CD1c-positive myeloid dendritic cell (primary cell): ENCODE measurements around the gene RGS13.
A peak's percentile ranks its signal among the peaks of the same experiment; 100 is the strongest.

ENCODE experiments used
- DNase-seq: peaks from one replicate; pipeline ENCODE4 v3.0.0-alpha.2; 2016; ENCODE audit errors: extremely low spot score

RGS13 gene

DNA sequence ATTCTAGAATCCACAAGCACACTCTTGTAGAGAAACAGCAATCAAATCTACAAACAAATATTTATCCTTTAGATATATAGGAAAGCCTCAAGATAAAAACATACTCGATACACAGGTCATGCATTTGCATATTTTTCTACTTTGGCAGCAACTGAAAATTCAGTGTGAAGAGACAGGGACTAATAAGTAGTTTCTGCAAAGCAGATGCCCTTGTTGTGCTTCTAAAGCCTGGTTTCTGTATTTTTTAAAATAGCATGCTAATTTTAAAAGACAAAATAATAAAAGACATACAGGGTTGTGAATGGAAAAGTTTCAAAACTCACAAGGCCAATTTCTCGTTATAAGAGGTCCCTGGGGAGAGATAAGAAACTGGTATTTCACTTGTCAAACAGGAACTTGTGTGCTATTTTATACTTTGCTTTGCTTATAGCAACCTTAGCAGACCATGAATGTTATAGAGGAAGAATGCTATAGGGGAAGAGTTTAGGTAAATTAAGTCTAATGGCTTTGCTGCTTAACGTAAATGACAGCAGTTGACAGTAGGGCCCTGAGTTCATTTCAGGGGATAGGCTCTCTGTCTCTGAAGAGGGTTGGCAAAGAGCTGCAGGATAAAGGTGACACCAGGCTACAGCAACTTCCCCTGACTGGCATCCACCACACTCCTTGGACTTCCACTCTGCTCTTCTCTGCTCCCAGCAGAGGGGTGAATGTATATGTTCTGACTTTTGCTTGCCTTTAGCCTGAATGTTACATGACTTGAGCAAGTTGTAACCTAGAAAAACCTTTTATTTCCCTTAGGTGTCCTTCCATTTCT lies 9.4 kb upstream of the RGS13 start:
- DNase-seq = no peak

DNA sequence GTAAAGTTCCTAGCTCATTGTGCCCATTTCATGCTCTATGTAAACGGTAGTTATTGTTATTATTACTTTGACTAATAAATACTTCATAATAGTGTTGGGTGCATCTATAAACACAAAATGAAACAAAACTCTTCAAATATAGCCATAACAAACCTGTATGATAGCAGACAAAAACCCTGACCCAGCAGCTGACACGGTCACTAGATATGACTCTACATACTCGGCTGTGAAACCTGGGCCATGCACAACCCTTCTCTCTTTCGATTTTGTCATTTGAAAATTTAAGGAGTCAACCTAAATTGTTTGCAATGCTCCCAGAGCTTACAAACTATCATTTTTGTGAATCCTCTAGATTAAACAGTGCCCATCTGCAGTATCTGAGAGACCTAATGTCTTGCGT lies 8.0 kb upstream of the RGS13 start:
- DNase-seq = no peak

DNA sequence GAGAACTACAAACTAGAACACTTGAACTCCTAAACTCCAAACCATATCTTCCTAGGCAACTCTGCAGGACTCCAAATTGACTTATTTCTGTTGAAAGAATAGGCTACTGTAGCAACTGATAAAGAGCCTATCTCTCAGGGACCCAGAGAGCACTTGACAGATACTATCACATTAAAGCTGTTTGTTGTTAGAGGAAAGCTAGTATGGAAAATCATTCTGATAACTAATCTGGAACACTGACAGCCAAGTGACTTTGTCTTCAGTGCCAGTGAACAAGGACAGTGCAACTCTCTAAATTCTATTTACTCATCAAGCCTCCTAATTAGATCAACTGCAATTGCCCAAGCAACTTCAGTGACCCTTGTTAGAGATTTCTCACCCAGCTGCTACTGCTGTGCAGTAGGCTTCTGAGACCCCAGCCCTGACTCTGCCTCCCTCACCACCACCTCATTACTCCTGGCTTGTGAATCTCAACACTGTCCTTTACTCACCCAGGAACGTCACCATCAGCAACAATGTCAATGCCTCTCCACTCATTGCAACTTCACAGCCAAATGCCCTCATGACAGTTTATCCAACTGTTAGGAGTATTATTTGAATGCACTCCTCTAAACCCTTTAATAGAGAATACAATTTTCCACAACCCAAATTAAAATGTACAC lies 7.4 kb upstream of the RGS13 start:
- no peak for DNase-seq

DNA sequence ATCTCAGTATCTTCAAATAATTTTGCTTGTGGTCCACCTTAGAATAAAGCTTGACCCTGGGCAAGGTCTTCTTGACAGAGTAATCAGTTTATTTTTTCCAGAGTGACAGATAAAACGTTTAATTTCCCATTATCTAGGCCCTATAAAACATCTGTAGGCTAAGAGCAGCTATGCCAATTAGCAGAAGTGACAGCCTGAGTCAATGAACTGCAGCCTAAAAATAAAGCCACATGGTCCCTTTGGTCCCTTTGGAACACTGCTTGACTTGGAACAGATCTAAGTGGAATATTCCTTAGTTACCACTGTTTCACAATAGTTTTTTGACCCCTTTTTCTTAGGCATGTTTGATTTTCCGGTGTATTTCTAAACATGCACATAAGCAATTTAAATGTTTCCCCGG lies 6.3 kb upstream of the RGS13 start:
- no peak for DNase-seq

DNA sequence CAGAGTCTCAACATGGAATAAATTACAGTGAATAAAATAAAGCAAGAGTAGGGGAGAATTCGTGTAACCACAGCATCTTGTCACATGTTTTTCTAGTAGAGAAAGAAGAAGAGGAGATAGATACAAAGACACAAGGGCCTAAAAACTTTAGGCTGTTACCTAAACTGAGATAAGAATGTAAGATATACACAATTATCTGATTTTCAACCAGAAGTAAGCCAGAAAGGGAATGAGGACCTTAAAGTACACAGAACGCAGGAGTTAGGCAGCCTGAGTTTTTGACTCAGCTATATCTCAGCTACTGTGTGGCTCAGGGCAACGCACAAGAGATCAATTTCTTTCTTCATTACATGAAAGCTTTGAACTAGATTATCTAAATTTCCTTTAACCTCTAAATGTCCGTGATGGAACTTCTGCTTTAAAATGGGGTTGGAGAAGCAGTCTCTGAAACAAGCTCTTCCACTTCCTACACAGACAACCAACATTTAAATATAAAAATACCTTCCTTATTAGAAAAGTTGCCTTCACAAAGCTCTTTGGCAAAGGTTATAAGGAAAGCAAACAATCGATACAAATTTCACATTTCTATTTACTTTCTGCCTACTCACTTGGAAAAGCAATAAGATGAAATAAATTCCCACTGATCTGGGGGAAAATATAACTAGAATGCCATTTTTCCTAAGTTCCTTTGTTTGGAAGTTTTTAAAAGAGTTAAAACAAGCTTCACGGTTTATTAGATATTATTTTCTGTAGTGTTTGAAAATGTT lies 5.2 kb upstream of the RGS13 start:
- no peak for DNase-seq

DNA sequence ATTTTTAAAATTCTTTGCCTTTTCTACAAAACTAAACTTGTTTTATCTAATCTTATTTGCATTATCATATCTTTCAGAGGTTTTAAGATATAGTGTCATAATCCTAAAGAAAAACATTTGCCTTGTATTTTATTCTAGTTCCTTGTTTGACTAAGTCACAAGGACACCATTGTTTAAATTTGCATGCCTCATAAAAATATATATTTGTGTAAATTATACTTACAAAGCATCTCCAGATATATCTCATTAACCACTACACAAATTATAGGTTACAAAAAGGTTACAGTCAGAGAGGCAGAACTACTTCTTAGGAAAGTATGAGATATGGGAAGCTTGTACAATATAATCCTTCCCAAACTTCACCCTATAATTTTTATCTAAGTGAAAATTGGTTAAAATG lies 4.2 kb upstream of the RGS13 start:
- DNase-seq = no peak

DNA sequence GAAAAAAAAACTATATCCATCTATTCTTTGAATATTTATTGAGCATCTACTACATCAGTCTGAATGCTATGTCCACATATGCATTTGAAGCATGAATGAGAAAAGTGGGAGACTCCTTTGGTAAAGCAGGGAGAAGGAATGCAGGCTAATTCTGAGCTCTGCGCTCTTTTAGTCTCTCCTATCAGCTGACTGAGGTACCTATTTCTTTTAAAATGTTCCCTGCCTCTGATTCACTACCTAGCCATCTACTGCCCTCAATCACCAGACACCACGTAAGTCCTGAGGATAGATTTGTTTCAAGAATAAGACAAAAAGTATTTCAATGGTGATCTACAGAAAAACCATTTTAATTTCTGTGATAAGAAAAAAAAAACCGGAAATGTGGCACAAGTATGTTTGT lies 3.8 kb upstream of the RGS13 start:
- no peak for DNase-seq

DNA sequence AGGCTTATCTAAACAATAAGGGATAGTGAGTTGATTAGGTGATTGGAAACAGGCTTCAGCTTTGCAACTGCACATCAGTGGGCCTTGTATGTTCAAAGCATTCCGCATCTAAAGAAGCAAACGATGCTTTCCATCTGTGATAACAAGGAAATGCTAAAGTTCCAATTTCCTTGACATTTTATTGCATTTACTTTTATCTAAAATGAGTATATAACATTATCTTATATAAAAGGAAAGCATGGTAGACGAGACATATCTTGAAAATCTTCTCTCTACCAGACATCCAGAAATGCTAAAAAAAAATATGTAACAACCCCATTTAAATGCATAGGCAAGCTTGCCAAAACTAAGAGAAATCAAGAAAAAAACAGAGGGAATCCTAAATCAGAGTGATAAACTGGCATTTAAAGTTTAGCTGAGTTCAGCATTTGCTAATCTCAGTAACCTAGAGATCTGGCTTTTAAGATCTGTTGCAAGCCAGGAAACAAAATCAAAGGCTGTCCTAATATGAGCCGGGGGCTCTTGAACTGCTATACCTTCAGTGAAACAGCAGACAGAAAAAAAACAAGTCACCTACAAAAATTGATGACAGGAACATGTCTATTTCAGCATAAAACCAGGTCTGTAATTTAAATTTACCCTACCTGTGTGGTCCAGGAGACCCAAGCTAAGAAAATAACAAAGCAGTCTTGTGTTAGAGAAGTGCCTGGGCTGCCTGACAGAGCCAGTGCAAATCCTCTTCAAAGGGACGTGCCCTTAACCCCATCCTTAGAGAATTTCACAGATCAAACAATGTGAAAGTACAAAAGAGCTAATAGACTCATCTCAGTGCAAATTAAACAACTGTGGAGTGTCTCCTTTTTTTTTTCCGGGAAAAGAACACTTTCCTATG lies 3.1 kb upstream of the RGS13 start:
- DNase-seq = no peak

DNA sequence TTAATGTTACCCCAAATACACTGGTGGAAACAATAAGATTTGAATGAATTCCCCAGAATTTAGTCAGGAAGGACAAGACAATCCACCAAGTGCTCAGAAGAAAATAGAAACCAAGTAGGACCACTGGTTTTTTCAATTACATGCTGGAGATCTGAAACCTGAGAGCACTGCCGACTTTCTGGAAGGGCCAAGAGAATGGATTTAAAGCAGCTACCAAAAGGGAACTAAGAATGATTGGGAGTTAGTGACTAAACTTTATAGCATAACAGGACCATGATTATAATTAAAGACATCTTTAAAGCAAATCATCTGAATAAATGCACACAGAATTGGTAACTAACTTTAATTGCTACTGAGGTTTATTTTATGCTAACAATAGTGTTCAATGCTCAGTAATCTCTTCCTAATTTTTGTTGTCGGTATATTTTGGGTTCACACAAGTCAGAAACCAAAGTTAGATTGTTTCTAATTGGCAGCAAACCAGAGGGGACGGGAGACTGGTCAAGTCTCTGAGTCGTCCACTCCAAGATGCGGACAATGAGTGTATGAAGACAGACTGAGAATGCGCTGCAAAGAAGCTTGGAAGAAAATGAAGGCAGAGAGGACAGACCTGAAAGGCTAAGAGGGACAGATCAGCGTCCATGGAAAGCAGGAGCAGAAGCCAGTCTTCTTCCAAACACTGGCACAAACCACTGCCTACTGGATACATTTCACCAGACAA lies 2.3 kb upstream of the RGS13 start:
- no peak for DNase-seq

DNA sequence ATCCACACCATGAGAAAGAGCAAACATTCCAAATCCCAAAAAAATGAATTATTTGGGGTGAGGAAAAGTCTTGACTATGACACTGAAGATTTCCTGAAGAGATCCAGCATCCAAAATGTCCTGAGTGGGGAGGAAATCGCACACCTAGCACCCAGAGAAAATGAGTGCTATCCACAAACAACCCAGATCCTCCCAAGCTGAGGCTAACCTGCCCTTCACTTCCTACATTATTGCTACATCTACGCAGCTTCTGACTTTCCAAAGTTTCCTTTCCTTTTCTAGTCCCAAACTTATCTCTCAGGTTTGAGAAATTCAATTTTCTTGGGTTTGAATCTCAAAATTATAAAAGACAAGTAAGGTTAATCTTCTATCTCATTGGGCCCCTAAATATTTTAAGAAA lies 906 bp upstream of the RGS13 start:
- no peak for DNase-seq

DNA sequence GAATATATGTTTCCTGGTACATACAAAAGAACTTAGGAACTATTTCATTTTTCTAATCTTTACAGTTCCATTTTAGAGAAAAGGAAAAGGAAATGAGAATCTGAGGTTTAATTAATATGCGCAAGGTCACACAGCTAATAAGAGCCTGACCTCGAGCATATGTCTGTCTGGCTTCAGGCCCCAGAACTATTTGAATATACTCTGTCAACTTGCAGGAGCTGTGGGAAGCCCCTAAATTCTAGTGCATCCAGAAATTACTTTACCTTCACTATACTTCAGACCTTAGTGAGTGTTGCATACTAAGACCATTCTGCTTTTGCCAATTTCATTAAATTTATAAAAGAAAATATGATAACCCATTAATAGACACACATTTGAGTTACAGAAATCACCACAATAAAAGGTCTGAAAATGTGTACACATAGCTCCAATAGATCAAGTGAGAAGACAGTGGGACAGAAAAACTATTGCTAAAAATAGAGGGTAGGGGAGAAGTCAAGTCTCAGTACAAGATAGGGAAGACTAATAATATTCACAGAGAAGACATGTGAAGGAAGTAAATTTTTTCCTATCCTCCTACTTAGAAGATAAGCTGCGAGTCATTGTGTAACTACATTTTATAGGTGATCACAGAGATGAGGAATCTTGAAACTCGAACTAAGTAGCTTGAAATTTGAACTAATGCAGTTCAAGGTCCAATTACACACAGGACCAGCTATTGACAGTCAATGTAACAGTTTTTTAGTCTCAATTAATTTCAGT lies 3.8 kb downstream of the RGS13 start:
- peak; percentile 7 for DNase-seq

DNA sequence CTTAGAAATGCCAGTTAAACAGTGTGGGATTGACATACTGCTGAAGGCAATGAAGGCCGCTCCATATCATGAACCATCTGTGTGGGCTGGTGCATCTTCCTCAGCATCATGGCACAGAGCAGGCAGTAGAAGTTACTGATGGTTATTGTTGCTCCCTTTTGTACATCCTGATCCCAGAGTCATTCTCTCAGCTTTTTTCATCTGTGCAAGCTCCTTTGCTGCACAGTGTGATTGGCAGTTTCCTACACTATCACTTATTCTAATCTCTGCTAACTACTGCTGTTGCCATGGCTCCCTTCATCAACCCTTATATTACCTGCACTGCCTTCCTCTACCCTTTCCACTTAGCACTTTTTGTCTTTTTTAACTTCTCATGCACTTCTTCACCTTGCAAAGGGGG lies 16.2 kb downstream of the RGS13 start:
- no peak for DNase-seq

DNA sequence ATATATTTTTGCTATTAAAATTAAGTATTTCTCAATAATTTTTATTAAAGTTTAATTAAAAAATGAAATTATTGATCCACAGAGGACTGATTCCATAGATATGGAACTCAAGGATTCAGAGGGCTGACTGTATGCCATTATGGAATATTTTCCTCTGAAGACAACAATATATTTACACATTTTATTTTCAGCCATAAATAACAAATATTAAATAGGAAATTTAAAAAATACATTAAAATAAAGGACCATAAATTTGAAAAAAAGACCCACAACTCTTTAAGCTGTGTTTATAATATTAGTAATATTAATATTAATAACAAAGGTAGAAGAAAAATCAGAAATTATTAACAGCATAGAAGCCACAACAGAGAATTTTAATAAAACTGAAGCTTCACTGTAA lies 18.2 kb downstream of the RGS13 start:
- no peak for DNase-seq

DNA sequence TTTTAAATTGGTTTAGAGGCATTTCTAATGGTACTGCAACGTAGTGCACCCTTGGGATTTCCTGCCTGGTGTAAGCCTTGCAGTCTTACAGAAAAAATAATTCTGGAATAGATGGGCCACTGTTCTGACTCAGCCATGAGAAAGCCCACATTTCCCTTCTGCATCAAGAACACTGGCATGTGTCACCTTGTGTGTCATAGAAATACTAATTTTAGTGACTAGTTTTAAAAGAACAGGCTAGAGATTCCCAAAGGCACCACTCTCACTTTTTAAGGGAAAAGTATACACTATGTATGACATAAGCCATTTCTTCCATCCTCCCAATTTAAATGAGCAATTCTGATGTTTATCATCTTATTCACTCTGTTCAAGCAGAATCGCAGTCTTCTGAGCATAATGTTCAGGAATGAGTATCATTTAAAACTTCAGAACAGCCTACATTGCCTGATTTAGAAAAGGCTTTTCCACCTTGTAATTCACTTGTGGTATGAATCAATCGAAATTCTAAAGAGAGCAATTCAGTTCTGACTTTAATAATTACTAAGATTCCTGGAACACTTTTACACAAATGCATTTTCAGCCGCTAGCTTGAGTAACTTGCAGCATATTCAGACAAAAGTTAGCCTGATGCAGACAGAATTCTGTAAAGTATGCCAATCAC lies 18.8 kb downstream of the RGS13 start:
- no peak for DNase-seq

DNA sequence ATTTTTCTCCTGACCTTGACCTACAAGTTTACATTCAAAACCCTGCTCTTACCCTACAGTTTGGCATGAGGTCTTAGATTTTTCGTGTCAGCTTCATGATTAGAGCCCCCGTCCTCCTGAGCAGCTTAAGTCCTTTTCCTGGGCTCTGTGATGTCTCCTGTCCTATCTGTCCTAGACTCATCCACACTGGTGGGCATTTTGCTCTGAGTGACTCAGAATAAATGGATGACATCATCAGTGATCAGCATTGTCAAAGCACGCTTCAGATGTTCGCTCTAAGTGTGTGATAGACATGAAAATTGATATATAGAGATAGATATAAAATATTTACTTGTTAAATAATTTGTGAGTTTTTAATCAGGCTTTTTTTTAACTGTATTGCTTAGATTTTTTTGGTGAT lies 21.8 kb downstream of the RGS13 start:
- DNase-seq = no peak

DNA sequence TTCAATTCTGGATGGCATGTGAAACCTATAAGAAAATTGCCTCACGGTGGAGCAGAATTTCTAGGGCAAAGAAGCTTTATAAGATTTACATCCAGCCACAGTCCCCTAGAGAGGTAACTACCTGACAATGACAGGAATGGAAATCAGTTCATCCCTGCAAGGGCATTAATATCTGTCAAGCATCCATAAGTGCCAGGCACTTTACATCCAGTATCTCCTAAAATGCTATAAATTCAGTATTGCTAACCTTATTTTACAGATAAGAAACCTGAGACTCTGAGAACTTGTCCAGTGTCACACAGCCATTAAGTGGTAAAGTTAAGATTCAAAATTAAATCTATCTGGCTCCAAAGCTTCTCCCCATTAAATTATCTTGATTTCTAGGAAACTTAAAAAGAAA lies 22.3 kb downstream of the RGS13 start:
- DNase-seq = no peak

DNA sequence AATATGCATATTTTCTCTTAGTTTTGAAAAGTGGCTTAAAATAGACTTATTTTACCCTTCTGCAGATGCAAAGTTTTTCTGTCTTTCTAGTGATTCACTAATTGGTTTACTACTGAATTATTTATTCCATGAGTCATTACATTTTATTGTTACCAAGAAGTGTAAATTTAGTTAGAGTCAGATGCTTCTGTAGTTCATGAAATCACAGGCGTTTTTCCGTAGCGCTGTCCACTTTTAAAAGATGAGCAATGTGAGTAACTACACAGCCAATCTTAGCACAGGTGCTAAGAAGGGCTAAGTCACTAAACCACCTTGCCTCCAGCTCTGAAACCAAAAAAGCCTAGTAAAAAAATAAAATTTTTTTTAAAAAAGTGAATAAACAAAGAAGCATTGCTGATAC lies 24.7 kb downstream of the RGS13 start:
- DNase-seq = no peak

DNA sequence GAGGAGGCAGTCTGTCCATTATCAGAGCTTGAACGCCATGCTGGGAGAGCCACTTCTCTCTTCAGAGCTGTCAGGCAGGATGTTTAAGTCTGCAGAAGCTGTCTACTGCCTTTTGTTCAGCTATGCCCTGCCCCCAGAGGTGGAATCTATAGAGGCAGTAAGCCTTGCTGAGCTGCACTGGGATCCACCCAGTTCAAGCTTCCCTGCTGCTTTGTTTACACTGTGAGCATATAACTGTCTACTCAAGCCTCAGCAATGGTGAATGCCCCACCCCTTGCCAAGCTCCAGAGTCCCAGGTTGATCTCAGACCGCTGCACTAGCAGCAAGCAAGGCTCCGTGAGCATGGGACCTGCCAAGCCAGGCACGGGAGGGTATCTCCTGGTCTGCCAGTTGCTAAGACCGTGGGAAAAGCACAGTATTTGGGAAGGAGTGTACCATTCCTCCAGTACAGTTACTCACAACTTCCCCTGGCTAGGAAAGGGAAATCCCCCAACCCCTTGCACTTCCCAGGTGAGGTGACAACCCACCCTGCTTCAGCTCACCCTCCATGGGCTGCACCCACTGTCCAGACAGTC lies 32.5 kb downstream of the RGS13 start:
- DNase-seq = no peak

DNA sequence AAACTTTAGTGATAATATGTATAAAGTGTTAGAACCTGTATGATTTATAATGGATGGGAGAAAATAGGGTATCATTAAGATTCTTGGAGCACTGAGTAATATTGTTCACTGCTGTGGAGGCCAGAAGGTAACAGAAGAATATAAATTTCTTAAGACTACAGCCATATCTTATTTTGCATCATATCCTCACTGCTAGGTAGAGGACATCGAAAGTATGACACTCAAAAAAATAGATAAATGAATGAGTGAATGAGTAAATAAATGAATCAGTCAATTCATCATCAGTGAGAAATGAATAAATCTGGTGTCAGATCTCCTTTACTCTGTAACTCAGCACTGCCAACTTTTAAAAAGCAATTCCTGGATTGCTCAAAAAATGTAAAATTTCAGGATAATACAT lies 33.2 kb downstream of the RGS13 start:
- no peak for DNase-seq

DNA sequence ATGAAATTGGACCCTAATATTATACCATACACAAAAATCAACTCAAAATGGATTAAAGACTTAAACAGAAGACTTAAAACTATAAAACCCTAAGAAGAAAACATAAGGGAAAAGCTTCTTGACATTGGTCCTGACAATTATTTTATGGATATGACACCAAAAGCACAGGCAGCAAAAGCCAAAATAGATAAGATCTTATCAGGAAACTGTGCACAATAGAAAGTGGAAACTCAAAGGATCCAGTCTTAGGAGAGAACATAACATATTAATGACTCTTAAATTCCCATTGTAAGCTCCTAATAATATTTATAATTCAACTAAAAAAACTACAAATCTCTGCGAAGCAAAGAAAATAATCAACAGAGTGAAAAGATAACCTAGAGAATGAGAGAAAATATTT lies 39.8 kb downstream of the RGS13 start:
- DNase-seq = no peak
